Heart left ventricle (tissue), 13 donors: Measurements from ENCODE around the gene ELFN2.

Source experiments
- CTCF ChIP-seq, 12 donors: fragments of 200-600 bp; sonication (generic) in 4 of 12; IDR thresholded peaks; one replicate each; pipeline versions ENCODE4 v1.5.0 to v1.8.0; 2018 to 2022; ENCODE audit warnings: antibody characterized with exemption in 12 of 12, mild to moderate bottlenecking in 5 of 12
- POLR2A ChIP-seq, 2 donors: fragments of 450-650 bp; IDR thresholded peaks; one replicate each; pipeline ENCODE4 v1.6.1; 2017; ENCODE audit warnings: antibody characterized with exemption in 2 of 2, mild to moderate bottlenecking in 2 of 2, moderate library complexity in 2 of 2
- donor health status: ischemic (EF 13 %, LVEDD 7.1; RV severe dilation, severe dysfunction).
- donor health status: DM: no; HTN: yes; CAD: no.
- donor health status: DM: no; HTN: no; CAD: no.
- donor health status: ischemic (EF 25% LVEDD 6.9; RV normal size, moderate dysfunction).
- donor health status: ischemic (EF 25% LVEDD 5.7; RV mildly dilated, moderate dysfunction).
- donor health status: ischemic (EF 35%, LVEDD 5.7; RV mildly dilated, moderate dysfunction).
- donor health status: nonischemic (EF 11% LVEDD 7.7; RV severe dilation, severe dysfunction).
- donor health status: DM: yes; HTN: yes; CAD: no.
- donor health status: PGD.
- donor health status: ischemic (EF 29% LVEDD 5.4; RV normal size, mild dysfunction).
- donor health status: nonischemic (EF 23%, LVEDD 6.1; RV moderate dilation, normal function).

DNA sequence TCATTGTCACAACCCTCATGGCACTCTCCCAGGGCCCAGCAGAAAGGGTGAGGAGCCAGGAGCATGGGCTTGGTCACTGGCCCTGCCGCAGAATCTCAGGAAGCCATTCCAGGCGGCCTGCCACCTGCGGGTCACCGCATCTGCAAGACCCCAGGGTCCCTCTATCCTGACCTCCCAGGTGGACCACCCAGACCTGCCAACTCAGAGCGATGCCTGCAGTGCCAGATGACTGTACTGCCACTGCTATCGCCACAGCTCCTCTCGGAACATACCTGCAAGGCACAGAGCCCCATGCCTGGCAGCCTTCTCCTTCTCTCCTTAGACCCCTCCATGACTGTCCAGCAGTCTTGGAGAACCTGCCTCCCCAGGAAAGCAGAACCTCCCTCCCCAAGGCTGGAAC, 26.4 kb upstream of the ELFN2 start:
- TF ChIP-seq CTCF (IDR thresholded peaks at IDR 0.05) (no peak), POLR2A (IDR thresholded peaks at IDR 0.05) (no peak)
